ENCODE data around the gene SH3RF3. TPM values are rescaled to one million over a fixed set of nuclear protein-coding genes. Genes with fewer than 3 reads are reported as not detected.

Gene SH3RF3
- total RNA-seq, 1 donor from 2014 or later = 0.28 TPM

DNA sequence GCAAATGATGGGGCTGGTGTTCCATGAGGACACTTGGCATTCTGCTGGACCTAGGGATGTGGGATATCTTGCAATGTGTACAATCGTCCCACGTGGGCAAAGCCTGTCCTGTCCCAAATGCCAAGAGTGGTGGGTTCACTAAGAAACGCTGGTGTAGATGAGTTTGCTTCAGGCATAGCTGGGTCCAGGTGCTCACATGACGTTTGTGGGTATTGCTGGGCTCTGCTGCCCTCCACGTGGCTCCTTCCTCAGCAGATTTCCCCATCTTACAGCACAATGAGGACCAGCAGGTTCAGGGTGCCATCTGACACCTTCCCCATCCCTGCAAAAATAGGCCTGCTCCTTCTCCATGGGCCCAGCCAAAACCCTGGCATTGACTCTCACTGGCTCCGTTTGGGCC is 378.8 kb downstream of the SH3RF3 start:
- Histone ChIP-seq H3K36me3 (no peaks in the 10 kb centered on the region), H3K79me2 (ENCODE audit: low read depth) (no peaks in the 10 kb centered on the region), H3K9me3 (ENCODE audit: low read depth) (no peaks in the 10 kb centered on the region), H3K27me3 (no peaks in the 10 kb centered on the region), H3K4me3 (no peak overlapping the region), H2AFZ (replicated peaks) (no peak overlapping the region), H3K9ac (no peak overlapping the region), H3F3A (ENCODE audit: low read depth) (no peaks in the 10 kb centered on the region), H3K27ac (no peak overlapping the region), H3K4me2 (no peak overlapping the region), H4K20me1 (ENCODE audit: low read depth) (no peaks in the 10 kb centered on the region), H3K4me1 (no peaks in the 10 kb centered on the region)
- H3K4me1 Mint-ChIP-seq = peaks cover 17% of the 10 kb centered on the region
- no peak for TF ChIP-seq EZH2 (IDR thresholded peaks at IDR 0.05)
- TF ChIP-seq, protein P1, sequence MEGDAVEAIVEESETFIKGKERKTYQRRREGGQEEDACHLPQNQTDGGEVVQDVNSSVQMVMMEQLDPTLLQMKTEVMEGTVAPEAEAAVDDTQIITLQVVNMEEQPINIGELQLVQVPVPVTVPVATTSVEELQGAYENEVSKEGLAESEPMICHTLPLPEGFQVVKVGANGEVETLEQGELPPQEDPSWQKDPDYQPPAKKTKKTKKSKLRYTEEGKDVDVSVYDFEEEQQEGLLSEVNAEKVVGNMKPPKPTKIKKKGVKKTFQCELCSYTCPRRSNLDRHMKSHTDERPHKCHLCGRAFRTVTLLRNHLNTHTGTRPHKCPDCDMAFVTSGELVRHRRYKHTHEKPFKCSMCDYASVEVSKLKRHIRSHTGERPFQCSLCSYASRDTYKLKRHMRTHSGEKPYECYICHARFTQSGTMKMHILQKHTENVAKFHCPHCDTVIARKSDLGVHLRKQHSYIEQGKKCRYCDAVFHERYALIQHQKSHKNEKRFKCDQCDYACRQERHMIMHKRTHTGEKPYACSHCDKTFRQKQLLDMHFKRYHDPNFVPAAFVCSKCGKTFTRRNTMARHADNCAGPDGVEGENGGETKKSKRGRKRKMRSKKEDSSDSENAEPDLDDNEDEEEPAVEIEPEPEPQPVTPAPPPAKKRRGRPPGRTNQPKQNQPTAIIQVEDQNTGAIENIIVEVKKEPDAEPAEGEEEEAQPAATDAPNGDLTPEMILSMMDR (IDR thresholded peaks at IDR 0.05) = no peak
- TF ChIP-seq EZH2phosphoT487 (IDR thresholded peaks at IDR 0.05) = no peak
- no peak overlapping the region for H3K4me3 Mint-ChIP-seq
- H3K36me3 Mint-ChIP-seq = peaks cover 4% of the 10 kb centered on the region
- no peak for DNase-seq (ENCODE audit: low spot score)
- H3K27me3 Mint-ChIP-seq (ENCODE audit: insufficient read depth, low read depth) = peaks cover 11% of the 10 kb centered on the region
- peaks cover 7% of the 10 kb centered on the region for H3K9me3 Mint-ChIP-seq
- H3K27ac Mint-ChIP-seq = peak overlapping the region; percentile 57

DNA sequence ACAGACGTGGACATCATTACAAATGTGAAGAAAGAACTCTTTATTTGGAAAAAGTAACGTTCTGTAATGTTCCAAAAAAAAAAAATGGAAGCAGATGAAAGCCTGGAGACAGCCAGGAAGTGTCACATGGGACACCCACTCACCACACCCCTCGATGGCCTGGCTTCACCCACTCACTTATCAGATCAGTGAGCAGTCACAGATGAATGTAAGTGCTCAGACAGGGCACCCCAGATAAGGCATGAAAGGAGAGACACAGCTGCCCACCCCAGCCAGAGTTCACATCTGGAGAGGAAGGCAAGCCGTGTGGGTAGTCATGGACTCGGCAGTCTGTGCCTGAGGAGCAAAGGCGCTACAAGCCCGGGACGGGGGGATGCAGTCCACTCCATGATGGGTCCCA is 379.6 kb downstream of the SH3RF3 start:
- no peak overlapping the region for H3K4me3 ChIP-seq
- no peaks in the 10 kb centered on the region for H4K20me1 ChIP-seq (ENCODE audit: low read depth)
- no peak overlapping the region for H3K4me2 ChIP-seq
- Mint-ChIP-seq H3K27ac (no peak overlapping the region), H3K9me3 (peaks cover 5% of the 10 kb centered on the region), H3K36me3 (no peaks in the 10 kb centered on the region), H3K4me1 (peaks cover 16% of the 10 kb centered on the region), H3K27me3 (ENCODE audit: insufficient read depth, low read depth) (peaks cover 13% of the 10 kb centered on the region), H3K4me3 (no peak overlapping the region)
- H3K9me3 ChIP-seq (ENCODE audit: low read depth) = no peaks in the 10 kb centered on the region
- H3K36me3 ChIP-seq = no peaks in the 10 kb centered on the region
- H3K27me3 ChIP-seq = no peaks in the 10 kb centered on the region
- H3K4me1 ChIP-seq = no peaks in the 10 kb centered on the region
- no peak overlapping the region for H2AFZ ChIP-seq (replicated peaks)
- H3F3A ChIP-seq (ENCODE audit: low read depth) = no peaks in the 10 kb centered on the region
- DNase-seq (ENCODE audit: low spot score) = no peak
- no peak overlapping the region for H3K27ac ChIP-seq
- no peak for TF ChIP-seq EZH2 (IDR thresholded peaks at IDR 0.05)
- TF ChIP-seq, protein P1 (IDR thresholded peaks at IDR 0.05) = no peak
- TF ChIP-seq EZH2phosphoT487 (IDR thresholded peaks at IDR 0.05) = no peak
- no peaks in the 10 kb centered on the region for H3K79me2 ChIP-seq (ENCODE audit: low read depth)
- H3K9ac ChIP-seq = no peak overlapping the region

DNA sequence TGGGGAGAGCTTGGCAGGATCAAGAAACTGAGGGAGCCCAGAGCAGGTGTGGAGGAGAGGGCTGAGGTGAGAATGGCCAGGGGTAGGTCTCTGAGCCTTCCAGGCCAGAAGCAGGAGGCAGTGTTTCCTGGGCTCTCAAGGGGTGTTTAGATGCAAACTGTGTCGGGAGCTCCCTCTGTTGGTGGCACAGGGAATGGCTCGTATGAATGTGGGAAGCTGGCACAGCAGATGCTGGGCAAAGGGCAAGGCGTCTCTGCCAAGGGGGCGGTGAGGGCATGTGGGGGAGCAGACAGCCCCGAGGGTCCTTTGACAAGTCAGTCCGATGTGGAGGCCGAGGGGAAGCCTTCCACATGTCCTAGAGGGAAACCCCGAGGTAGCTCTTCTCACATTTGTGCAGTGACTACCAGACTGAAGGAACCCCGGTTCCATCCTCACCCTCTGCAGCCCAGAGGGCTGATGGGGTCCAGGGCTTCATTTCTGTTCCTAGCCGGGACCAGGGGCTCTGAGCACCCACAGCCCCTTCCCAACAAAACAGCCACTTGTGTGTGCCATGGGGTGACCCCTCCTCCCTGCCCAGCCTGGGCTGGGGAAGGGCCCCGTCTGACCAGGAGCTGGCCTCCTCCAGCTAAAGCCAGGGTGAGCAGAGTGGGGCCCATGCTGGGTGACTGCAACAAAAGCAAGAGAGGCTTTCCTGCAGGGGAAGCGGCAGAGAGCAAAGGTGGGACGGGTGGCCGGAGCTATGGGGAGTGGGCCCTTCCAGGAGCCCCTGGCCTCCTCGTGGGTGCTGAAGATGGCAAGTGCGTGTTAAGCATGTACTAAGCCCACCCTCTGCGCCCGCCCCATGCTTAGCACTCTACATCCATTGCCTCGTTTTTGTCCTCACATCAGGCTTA is 381.4 kb downstream of the SH3RF3 start:
- peaks cover 11% of the 10 kb centered on the region for H3K27me3 Mint-ChIP-seq (ENCODE audit: insufficient read depth, low read depth)
- Histone ChIP-seq H3K27me3 (no peaks in the 10 kb centered on the region), H3K27ac (no peak overlapping the region), H3K4me3 (no peak overlapping the region), H4K20me1 (ENCODE audit: low read depth) (no peaks in the 10 kb centered on the region), H3F3A (ENCODE audit: low read depth) (no peaks in the 10 kb centered on the region), H3K79me2 (ENCODE audit: low read depth) (no peaks in the 10 kb centered on the region), H2AFZ (replicated peaks) (no peak overlapping the region), H3K9ac (no peak overlapping the region), H3K4me1 (no peaks in the 10 kb centered on the region), H3K9me3 (ENCODE audit: low read depth) (no peaks in the 10 kb centered on the region), H3K4me2 (no peak overlapping the region), H3K36me3 (no peaks in the 10 kb centered on the region)
- no peak overlapping the region for H3K4me3 Mint-ChIP-seq
- TF ChIP-seq, protein P1 (IDR thresholded peaks at IDR 0.05) = peak; percentile 81
- TF ChIP-seq EZH2phosphoT487 (IDR thresholded peaks at IDR 0.05) = no peak
- H3K9me3 Mint-ChIP-seq = peaks cover 5% of the 10 kb centered on the region
- peaks cover 17% of the 10 kb centered on the region for H3K4me1 Mint-ChIP-seq
- peak overlapping the region; percentile 47 for H3K27ac Mint-ChIP-seq
- peak; percentile 79 for DNase-seq (ENCODE audit: low spot score)
- no peaks in the 10 kb centered on the region for H3K36me3 Mint-ChIP-seq
